DMS 273 (cell line): ENCODE results near the gene LSMEM2.
"Not testable (repeated sequence)": the region's sequence is repeated elsewhere in the genome, so short reads cannot be mapped to it uniquely, and the experiment has no call there.

Source experiments
- DNase-seq: peaks from one replicate; lab custom pipeline; 2025; ENCODE audit not compliant: unreplicated experiment; lab: John Stamatoyannopoulos, UW

The LSMEM2 gene

GRCh38 chr3:50297896-50298725, 19.2 kb downstream of the LSMEM2 start:
- DNase-seq = no peak

- DNase-seq = peak; percentile 98
These were observed 20.1 kb downstream of the LSMEM2 start, which contains the start of the genes HYAL3 and NAA80 for GRCh38 chr3:50298836-50299637. Gene HYAL3, minus strand, starts transcription at chr3:50299405. Its CDS starts 3,803 bp downstream, at chr3:50295602. Gene NAA80, minus strand, starts transcription at chr3:50299405. Its CDS starts 1,942 bp downstream, at chr3:50297463.

- DNase-seq = no peak
These were observed 20.7 kb downstream of the LSMEM2 start for GRCh38 chr3:50299638-50299928.

GRCh38 chr3:50299929-50300680, 21.2 kb downstream of the LSMEM2 start:
- DNase-seq = peak; percentile 74

GRCh38 chr3:50300681-50301254, 21.9 kb downstream of the LSMEM2 start:
- no peak for DNase-seq

- no peak for DNase-seq
These were observed 23.5 kb downstream of the LSMEM2 start for GRCh38 chr3:50302095-50303012.

- peak; percentile 61 for DNase-seq
These were observed 24.3 kb downstream of the LSMEM2 start, which contains the start of gene HYAL1 for GRCh38 chr3:50303013-50303815. Gene HYAL1, minus strand, starts transcription at chr3:50303574. Its CDS starts 618 bp downstream, at chr3:50302956.

- DNase-seq = no peak
These were observed 25.7 kb downstream of the LSMEM2 start for GRCh38 chr3:50304601-50305000.

GRCh38 chr3:50312041-50312440, 33.2 kb downstream of the LSMEM2 start:
- DNase-seq = not testable (repeated sequence)

- no peak for DNase-seq
These were observed 35.5 kb downstream of the LSMEM2 start for GRCh38 chr3:50314342-50314741.

- DNase-seq = no peak
These were observed 35.9 kb downstream of the LSMEM2 start for GRCh38 chr3:50314816-50315215.

GRCh38 chr3:50316657-50317242, 37.9 kb downstream of the LSMEM2 start:
- DNase-seq = peak; percentile 37

GRCh38 chr3:50317300-50317699, 38.4 kb downstream of the LSMEM2 start:
- DNase-seq = no peak

- no peak for DNase-seq
These were observed 39.3 kb downstream of the LSMEM2 start for GRCh38 chr3:50318163-50318562.

- DNase-seq = no peak
These were observed 39.7 kb downstream of the LSMEM2 start for GRCh38 chr3:50318615-50319014.

GRCh38 chr3:50319181-50319893, 40.5 kb downstream of the LSMEM2 start:
- no peak for DNase-seq

- DNase-seq = no peak
These were observed 41.2 kb downstream of the LSMEM2 start for GRCh38 chr3:50319894-50320625.
